GM03348 (cell line): ENCODE results near the gene HACD2.
A peak's percentile ranks its signal among the peaks of the same experiment; 100 is the strongest.

Experiments
- DNase-seq: peaks from one replicate; pipeline ENCODE4 v3.0.0; 2012; ENCODE audit warnings: low spot score

The HACD2 gene

DNA sequence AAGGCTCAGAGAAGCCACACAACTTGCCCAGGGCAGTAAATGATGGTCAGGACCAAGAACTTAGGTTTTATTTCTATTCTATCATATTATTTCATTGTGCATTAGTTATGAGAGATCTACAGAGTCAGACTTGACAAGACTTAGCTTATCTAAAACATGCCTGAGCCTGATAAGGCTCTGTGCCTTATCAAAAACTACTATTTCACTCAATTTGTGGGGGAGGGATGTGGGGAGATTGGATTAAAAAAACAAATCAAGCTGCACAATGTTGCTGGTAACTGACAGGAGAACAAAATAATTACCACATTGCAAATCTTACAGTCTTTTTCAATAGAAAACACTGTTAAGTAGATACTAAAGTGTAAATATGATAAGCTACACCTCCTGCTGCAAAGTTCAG, 16.0 kb downstream of the HACD2 start:
- no peak for DNase-seq

DNA sequence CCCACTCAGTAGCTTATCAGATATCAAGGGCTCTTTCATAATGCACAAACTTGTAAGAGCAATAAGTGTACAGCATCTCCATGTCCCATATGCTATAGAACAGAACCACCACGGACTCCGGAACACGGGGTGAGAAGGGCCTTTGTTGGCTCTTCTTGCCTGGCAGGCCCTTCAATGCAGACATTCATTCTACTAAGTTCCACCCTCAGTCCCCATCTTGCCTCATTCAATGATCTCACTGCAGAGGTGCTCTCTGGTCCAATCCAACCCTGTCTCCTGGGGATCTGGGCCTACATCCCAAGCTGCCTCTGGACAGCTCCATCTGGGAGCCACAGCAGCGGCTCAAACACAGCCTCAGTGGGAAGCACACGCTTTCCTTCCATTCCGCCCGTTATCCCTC, 16.8 kb downstream of the HACD2 start:
- no peak for DNase-seq

DNA sequence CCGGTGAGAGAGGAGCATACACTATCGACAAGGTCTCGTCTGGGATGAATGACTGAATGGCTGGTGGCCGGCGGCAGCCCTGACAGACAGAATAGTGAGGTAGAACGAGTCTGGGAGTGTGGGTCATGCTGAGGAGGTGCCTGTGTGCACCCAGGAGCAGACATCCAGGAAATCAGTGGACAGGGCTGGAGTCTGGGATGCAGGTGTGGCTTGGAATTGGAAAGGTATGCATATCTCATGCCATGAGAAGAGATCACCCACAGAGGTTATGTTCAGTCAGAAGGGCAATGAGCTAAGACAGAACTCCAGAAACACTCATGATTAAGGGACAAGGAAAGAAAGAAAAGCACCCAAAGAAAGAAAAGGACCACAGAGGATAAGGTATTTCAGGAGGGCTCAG, 20.8 kb downstream of the HACD2 start:
- DNase-seq, result no peak

DNA sequence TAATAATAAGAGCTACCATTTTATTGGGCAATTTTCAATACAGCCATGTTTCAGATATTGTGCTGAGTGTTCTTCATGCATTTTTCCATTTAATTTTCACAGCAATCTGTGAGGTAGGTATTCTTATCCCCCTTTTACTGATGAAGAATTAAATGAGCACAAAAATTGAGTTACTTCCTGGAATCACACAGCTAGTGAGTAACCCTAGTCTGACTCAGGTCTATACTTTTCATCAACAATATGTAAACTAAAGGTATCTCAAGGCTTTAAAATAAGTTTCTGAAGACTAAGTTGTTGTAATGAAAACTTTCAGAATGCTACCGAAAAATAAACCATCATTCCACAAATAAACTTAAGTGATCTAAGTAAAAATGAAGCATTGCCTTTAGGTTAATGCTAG, 22.3 kb downstream of the HACD2 start:
- DNase-seq, result no peak

DNA sequence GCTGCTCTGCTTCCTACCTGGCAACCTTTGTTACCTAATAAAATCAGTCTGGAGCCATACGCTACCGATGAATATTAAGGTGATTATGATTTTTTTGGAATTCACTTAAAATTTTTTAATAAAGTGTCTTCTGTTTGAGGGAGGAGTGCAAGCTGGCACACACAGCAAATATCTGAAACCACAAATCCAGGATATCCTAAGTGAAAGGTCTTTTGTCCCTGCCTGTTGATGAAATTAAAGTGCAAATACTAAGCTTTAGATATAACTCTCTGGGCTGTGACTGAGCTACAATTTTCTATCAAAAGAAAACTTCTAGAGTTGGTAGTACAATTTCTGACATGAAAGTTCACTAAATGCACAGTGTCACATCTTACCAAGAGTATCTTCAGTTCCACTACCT, 23.7 kb downstream of the HACD2 start:
- no peak for DNase-seq

DNA sequence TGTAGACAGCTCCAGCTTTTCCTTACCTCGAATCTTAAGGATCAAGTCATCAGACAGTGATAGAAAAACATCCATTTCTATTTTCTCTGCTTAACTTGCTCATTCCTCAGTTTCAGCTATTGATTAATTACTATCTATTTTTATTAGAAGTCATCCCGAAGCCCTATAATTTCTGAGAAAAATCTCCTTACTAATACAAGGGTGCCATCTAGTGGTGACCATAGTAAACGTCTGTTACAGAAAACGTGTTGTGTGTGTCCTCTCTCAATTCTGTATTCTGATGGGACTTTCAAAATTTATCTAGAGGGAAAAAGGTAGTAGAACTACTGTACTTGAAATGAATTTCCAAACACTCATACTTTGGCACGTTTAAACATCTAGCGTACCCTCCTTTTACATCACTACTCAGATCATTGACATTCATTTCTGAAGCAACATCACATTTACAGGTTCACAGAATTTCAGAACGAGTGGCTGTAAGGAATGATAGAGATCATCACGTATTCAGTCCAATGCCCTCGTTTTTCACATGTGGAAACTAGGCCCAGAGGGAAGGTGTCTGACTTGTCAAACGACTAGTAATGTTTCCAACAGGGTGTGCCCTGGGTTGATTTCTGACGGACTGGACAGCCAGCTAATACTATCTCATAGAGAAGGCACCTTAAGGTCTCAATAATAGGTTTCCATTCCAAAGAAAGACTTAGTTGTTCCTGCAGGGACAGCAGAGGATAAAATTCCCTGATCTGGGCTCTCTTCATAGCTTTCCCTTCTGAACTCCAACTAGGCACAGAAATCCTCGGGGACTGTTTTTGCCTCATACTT, 25.6 kb downstream of the HACD2 start:
- peak; percentile 71 for DNase-seq

DNA sequence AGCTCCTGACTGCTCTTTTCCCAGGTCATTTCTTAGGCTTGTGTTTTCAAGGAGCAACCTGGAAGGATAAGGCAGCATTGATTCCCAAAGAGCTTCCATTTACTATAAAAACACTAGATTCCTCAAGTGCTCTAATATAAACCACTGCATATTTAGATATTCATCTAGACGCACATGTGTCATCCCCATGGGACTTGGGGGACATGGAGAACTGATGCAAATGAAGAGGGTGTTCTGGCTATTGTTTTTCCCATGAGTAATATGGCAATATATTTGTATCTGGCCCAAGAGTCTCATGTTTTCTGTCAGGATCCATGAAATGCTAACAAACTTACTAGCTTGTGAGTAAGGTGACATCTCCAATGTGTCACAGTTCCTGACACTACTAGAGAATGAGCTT, 31.3 kb downstream of the HACD2 start:
- no peak for DNase-seq

DNA sequence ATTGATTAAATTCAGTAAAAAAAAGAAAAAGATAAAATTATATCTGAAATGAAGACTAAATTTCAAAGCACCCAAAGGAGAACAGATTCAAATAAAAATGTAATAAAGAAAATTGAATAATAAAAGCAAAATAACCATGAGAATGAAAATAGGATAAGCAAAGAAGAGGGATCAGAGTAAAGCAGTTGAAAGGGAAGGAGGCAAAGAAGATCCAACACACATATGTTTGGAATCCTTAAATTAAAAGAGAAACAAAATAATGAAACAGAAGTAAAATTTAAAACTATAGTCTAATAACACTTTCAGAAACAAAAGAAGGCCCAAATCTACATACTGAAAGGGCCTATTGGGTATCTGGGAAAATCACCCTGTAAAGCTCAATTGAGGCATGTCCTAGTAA, 32.1 kb downstream of the HACD2 start:
- no peak for DNase-seq

DNA sequence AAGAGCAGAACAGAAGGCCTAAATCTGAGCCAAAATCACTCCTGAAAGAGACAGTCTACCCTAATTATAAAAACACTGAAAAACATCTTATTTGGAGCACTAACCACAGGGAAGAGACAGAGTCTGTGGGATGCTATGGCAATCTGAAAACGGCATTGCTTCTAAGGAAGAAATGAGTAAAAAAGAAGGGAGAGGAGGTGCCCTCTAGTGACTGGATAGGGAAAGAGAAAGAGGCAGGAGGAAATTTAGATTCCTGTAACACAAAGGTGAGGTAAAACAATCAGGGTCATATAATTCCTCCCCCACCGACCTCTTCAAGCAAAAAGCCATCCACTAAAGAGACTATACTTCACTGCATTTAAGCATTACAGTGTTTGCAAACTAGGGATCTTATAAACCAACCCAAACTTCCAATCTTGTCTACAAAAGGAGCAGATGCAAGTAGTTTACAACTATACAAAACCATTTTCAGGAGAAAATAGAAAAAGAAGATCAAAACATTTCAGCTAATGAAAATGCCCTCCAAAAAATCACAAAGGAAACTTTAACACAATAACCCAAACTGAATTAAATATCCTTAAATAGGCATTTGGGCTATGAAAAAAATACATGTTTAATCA, 32.6 kb downstream of the HACD2 start:
- peak; percentile 16 for DNase-seq

DNA sequence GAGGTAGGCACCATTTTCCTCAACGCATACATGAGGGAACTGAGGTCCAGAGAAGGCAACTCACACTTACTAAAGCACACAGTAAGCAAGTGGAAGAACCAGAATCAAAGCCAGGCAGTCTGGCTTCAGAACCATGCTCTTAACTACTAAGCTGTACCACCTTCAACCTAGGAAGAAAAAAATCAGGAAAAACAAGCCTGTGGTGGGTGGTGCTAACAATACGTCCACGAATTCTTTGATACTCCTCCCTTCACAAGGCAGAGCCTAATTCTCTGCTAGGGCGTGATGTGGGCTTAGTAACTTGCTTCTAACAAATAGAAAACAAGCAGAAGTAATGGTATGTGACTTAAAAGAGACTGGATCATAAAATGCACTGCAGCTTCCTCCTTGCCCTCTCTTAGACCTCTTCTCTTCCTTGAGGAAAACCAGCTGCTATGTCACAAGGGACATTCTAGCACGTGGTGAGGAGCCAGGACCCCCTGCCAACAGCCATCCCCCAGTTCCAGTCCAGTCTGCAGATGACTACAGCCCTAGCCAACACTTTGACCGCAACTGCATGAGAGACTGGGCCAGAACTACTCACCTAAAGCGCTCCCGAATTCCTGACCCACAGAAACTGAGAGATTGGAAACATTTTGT, 36.9 kb downstream of the HACD2 start:
- DNase-seq, result no peak

DNA sequence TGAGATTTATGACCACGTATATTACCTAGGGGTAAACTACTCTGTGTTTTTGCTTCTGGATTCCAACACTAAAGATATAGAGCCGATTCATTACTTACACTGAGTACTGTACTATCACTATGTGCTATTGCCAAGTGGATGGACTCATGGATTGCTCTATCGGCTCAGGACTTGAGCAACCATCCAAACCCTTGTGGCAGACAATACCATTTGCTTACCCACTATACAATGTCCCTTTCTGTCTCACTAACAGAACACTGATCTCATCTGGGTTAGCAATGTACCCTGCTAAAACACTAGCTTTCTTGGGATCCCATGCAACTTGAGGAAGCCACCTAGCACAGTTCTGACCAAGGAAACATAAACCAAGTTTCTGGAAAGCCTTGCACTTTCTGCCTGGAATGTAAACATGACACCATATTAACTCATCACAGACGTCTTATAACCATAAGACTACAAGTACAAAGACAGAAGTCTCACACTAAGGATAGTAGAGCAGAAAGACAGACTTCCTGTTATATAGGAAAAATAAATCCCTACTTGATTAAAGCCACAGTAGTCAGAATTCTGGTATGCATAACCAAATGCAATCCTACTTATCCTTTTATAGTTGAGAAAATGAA, 38.6 kb downstream of the HACD2 start:
- peak; percentile 24 for DNase-seq

DNA sequence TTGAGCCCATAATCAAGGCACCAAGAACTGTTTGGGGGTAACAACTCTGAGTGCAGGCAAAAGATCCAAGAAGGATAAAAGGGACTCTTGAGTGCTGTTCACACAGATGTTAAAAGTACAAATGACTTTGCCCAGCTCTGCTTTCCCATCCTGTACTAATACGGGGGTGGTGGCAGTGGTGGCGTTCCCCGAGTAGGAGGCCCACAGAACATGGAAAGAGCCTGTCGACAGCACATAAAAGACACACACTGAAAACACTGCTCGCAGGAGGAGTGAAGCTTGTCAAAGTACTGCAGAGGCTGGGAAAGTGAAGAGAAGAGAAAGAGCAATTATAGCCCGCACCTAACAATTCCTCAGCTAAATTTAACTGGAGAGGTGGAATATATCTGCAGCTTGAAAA, 40.9 kb downstream of the HACD2 start:
- DNase-seq, result no peak

DNA sequence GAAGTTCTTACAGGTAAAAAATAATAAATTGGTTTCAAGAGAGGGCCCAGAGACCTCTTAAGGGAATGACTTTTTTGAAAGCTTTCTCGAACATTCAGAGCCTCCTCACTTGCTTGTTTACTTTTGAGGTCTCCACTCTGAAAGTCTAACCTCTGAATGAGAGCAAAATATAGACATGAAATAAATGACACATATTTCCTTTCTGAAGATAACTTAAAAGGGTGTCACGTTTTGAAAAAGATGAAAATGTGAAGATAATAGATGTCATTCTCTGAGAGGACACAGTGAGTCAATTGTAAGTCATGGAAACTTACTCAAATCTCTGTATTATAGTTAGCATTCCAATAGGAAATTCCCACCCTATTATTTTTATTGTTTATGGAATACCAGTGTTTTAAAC, 44.6 kb downstream of the HACD2 start:
- DNase-seq, result no peak

DNA sequence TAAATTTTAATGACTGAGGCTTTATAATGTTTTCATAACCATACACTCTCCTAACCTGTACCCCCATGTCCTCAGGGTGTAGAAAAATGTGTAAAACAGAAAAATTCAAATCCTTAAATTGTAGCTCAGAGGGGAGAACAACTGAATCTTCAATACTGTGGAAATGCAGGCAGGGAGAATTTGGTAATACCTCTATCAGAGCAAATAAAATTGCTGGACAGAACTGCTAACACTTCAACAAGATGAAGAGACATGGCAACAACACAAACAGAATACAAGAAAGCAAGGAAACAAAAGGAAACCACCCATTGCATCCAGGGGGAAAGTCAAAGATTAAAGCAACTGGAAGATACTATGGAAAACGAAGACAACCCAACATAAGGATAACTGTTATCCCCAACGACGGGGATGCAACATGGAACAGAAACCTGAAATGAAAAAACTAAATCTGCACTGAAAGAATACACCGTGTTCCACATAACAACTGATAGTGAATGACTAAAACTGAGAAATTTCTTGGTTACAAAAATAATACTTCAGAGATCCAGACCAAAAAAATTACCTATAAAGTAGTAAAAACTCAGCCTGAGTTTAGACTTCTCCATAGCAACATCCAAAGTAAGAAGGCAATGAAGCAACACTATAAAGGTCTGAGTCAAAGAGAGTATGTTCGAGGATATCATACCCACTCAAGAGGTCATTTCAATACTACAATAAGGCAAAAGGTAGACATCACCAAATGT, 48.5 kb downstream of the HACD2 start:
- DNase-seq, result no peak

DNA sequence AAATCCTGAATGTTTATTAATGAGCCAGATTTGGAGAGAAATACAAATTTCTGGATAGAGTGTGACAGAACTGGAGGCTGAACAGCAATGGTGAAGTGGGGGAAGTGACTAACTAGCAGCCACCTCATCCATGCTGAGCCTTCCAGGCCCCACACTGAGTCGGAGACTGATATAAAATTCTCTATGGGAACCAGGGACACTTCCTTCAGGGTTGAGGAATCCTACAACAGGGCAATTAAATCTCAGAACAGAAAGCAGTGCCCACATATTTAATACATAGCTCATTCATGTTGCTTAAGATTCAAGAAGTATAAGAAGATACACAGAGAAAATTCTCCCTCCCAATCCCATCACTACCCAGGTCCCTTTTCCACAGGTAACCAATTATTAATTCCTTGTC, 49.3 kb downstream of the HACD2 start:
- DNase-seq, result peak; percentile 52

DNA sequence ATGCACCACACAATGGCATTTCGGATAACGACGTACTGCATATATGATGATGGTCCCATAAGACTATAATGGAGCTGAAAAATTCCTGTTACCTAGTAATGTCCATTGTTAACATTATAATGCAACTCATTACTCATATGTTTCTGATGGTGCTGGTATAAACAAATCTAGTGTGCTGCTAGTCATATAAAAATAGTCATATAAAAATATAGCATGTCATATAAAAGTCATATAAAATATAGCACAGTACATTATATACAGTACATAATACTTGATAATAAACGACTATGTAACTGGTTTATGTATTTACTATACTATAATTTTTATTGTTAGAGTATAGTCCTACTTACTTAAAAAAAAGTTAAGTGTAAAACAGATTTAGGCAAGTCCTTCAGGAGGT, 50.6 kb downstream of the HACD2 start:
- no peak for DNase-seq

DNA sequence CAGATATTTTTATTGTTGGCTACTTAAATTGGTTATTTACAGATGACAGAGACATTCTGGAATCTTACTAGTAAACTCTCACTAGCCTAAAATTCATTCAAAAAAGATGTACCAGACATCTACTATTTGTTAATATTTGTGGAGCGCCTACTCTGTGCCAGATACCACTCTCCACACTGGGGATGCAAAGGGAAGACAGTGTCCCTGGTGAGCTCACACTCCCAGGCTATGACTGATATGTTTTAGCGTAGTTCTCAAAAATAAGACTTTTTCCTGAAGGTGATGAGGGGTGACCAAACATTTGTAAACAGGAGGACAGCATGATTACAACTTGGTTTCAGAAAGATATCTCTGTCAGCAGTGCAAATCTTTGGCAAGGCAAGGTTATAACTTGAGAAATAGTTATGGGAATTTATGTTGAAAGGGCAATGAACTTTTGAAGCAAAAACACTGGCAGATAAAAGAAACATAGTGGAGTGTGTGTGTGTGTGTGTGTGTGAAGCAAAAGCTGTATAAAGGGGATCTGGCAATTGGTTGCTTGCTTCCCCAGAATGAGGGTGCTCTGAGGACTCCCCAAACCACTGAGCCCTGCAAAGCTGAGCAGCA, 51.2 kb downstream of the HACD2 start:
- DNase-seq, result no peak

DNA sequence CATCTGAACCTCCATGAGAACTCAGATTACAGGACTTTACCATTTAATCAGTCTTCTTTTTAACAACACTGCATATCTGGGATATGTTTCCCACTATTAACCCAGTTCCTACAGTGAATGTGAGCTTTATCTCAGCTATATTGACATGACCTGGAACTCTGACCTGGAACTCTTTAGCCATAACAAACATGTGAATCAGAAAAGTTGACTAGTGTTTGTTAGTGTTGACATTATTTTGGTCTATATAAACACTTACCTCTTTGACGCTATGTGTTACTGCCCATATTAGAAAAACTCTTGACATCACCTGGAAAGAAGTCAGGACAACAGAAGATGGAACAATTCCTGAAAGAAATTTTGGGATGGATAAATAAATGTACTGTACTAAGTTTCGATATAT, 56.7 kb downstream of the HACD2 start:
- no peak for DNase-seq

DNA sequence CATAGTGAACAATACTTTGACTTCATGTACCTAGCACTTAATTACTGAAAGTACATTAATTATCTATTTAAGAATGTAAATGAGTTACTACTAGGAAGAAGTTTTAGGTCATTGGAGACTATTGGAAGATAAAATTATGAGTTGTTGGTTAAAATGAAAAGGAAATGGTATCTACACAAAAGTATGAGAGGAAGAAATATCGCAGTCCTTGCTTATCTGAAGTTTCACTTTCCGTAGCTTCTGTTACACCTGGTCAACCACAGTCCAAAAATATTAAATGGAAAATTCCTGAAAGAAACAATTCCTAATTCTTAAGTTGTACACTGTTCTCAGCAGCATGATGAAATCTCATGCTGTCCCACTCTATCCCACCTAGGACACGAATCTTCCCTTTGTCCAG, 57.8 kb downstream of the HACD2 start:
- no peak for DNase-seq

DNA sequence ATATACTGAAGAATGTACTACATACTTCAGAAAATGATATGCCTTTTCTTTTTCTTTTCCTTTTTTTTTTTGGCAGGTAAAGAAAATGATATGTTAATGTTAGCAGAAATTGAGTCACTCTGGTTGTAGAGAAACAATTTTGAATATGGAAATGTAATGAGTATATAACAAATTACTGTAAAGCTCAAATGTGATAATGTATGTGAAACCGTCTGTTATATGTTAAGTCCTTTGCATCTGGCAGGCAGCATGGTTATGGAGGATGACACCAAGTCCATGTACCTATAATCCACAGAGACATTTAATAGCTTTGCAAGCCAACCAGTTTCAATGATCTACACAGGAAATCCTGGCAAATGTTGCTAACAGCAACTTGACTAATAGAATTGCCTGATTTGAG, 58.4 kb downstream of the HACD2 start:
- no peak for DNase-seq

DNA sequence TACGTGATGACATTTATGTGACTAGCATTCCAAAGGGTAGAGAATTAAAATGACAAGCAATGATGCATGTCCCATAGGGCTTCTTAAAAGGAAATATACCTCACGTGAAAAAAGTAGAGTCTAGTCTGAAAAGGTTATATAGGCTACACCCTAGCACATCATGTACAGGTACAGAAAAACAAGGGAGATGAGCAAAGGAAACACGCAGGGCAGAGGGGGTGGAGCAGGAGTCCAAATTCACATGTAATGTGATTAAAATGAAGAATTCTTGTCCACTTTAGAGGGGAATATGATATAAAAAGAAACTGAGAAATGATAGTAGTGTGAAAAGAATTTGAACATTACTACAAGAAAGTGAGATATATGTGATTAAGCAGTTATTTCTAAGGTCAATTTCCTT, 59.4 kb downstream of the HACD2 start:
- DNase-seq, result no peak

DNA sequence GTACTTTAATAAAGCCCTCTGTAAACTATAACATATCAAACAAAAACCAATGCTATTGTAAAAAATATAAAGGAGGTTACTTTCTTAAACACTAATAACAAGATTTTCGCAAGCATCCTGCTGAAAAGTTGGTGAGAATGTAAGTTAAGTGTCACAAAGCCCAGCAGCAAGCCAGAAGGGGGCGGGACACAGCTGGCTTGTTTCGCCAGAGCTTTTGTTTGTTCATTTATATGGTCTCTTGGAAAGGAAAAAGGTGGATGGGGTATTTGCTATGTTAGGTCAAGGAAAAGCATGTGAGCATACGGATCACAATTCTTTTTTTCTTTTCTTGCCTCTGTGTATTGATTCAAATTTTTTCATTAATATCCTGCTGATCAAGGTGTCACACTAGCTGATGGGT, 59.9 kb downstream of the HACD2 start:
- DNase-seq, result no peak
